Effector memory CD8-positive, alpha-beta T cell (primary cell): ENCODE measurements around the gene SHISA2.

Experiments
- ATAC-seq: fragments of 150-1000 bp; cut with Tn5 transposase; replicated peaks from 2 replicates; pipeline ENCODE4 v1.10.0; 2021; ENCODE audit warnings: mild to moderate bottlenecking, moderate library complexity
- DNase-seq, 3 experiments: peaks; one replicate each; pipeline ENCODE4 v3.0.0; 2021
- H3K27ac Mint-ChIP-seq, 2 donors: one replicate each; pipeline ENCODE4 v1.8.0; 2022; ENCODE audit warnings: mild to moderate bottlenecking in 2 of 2, mixed read lengths in 2 of 2, moderate library complexity in 2 of 2
- H3K27me3 Mint-ChIP-seq, 2 donors: one replicate each; pipeline ENCODE4 v1.8.0; 2022; ENCODE audit warnings: mixed read lengths in 2 of 2
- H3K36me3 Mint-ChIP-seq: one replicate; pipeline ENCODE4 v1.8.0; 2022; ENCODE audit warnings: mild to moderate bottlenecking, moderate library complexity, mixed read lengths; ENCODE audit not compliant: insufficient read depth
- H3K4me1 Mint-ChIP-seq, 2 donors: one replicate each; pipeline ENCODE4 v1.8.0; 2022; ENCODE audit warnings: low read depth in 2 of 2, mixed read lengths in 2 of 2
- H3K4me3 Mint-ChIP-seq, 2 donors: one replicate each; pipeline ENCODE4 v1.8.0; 2022; ENCODE audit warnings: mild to moderate bottlenecking in 2 of 2, mixed read lengths in 2 of 2, moderate library complexity in 2 of 2
- H3K9me3 Mint-ChIP-seq, 2 donors: one replicate each; pipeline ENCODE4 v1.8.0; 2022; ENCODE audit warnings: mixed read lengths in 2 of 2

SHISA2 gene

GRCh38 chr13:26061256-26061655, 9.4 kb upstream of the SHISA2 start:
- DNase-seq (no peak), ATAC-seq (no peak)
- Mint-ChIP-seq H3K4me3 (no peak overlapping the region), H3K4me1 (no peaks in the 10 kb centered on the region), H3K27ac (no peak overlapping the region), H3K36me3 (no peaks in the 10 kb centered on the region), H3K27me3 (peaks cover 22 to 44% of the 10 kb centered on the region in 2 donors), H3K9me3 (no peaks in the 10 kb centered on the region)

- Mint-ChIP-seq H3K9me3 (no peaks in the 10 kb centered on the region), H3K27me3 (peaks cover 17 to 39% of the 10 kb centered on the region in 2 donors), H3K36me3 (no peaks in the 10 kb centered on the region), H3K27ac (no peak overlapping the region), H3K4me1 (no peaks in the 10 kb centered on the region), H3K4me3 (no peak overlapping the region)
- no peak for DNase-seq
- ATAC-seq: no peak
Measured at GRCh38 chr13:26060357-26060756, 8.5 kb upstream of the SHISA2 start.

GRCh38 chr13:26058704-26059103, 6.9 kb upstream of the SHISA2 start:
- Mint-ChIP-seq H3K27ac (no peak overlapping the region), H3K4me1 (no peaks in the 10 kb centered on the region), H3K4me3 (no peak overlapping the region), H3K27me3 (peaks cover 15 to 39% of the 10 kb centered on the region in 2 donors), H3K9me3 (no peaks in the 10 kb centered on the region), H3K36me3 (no peaks in the 10 kb centered on the region)
- ATAC-seq (no peak), DNase-seq (no peak)

- Mint-ChIP-seq H3K4me3 (no peak overlapping the region), H3K4me1 (peaks cover 0 to 4% of the 10 kb centered on the region in 2 donors), H3K36me3 (no peaks in the 10 kb centered on the region), H3K27ac (no peak overlapping the region), H3K9me3 (no peaks in the 10 kb centered on the region), H3K27me3 (peaks cover 37 to 48% of the 10 kb centered on the region in 2 donors)
- ATAC-seq (no peak), DNase-seq (no peak)
Measured at GRCh38 chr13:26054896-26055295, 3.1 kb upstream of the SHISA2 start.

- H3K27me3 Mint-ChIP-seq: peaks cover 49% of the 10 kb centered on the region in 2 donors
- DNase-seq (no peak), ATAC-seq (no peak)
- H3K36me3 Mint-ChIP-seq: no peaks in the 10 kb centered on the region
- no peak overlapping the region for H3K27ac Mint-ChIP-seq
- H3K4me3 Mint-ChIP-seq: no peak overlapping the region
- no peaks in the 10 kb centered on the region for H3K9me3 Mint-ChIP-seq
- H3K4me1 Mint-ChIP-seq: peaks cover 0 to 4% of the 10 kb centered on the region in 2 donors
Measured at GRCh38 chr13:26053418-26053980, 1.7 kb upstream of the SHISA2 start.

- H3K4me1 Mint-ChIP-seq: peaks cover 0 to 4% of the 10 kb centered on the region in 2 donors
- no peak overlapping the region for H3K27ac Mint-ChIP-seq
- H3K27me3 Mint-ChIP-seq: peaks cover 47 to 49% of the 10 kb centered on the region in 2 donors
Measured at GRCh38 chr13:26052337-26052736, 521 bp upstream of the SHISA2 start.

GRCh38 chr13:26051231-26051656, 572 bp downstream of the SHISA2 start:
- Mint-ChIP-seq H3K36me3 (no peaks in the 10 kb centered on the region), H3K4me3 (peak overlapping the region; percentile 46), H3K4me1 (peaks cover 0 to 4% of the 10 kb centered on the region in 2 donors), H3K9me3 (no peaks in the 10 kb centered on the region), H3K27me3 (peaks cover 49 to 54% of the 10 kb centered on the region in 2 donors), H3K27ac (no peak overlapping the region)
- peak; percentile 5 for ATAC-seq
- no peak for DNase-seq

More at GRCh38 chr13:26052337-26052736, 521 bp upstream of the SHISA2 start:
- H3K36me3 Mint-ChIP-seq: no peaks in the 10 kb centered on the region
- H3K9me3 Mint-ChIP-seq: no peaks in the 10 kb centered on the region
- DNase-seq (no peak), ATAC-seq (no peak)
- peak overlapping the region; percentile 45 to 68 for H3K4me3 Mint-ChIP-seq

- Mint-ChIP-seq H3K9me3 (no peaks in the 10 kb centered on the region), H3K36me3 (no peaks in the 10 kb centered on the region), H3K4me3 (peak overlapping the region; percentile 46), H3K27me3 (peaks cover 45 to 54% of the 10 kb centered on the region in 2 donors), H3K27ac (no peak overlapping the region), H3K4me1 (peaks cover 0 to 4% of the 10 kb centered on the region in 2 donors)
- ATAC-seq (no peak), DNase-seq (no peak)
Measured at GRCh38 chr13:26050568-26051230, 1.1 kb downstream of the SHISA2 start.

GRCh38 chr13:26048741-26049140, 3.1 kb downstream of the SHISA2 start:
- DNase-seq: no peak
- Mint-ChIP-seq H3K36me3 (no peaks in the 10 kb centered on the region), H3K9me3 (no peaks in the 10 kb centered on the region), H3K27me3 (peaks cover 45 to 51% of the 10 kb centered on the region in 2 donors), H3K27ac (no peak overlapping the region), H3K4me1 (peaks cover 0 to 4% of the 10 kb centered on the region in 2 donors), H3K4me3 (no peak overlapping the region)
- ATAC-seq: no peak

- Mint-ChIP-seq H3K4me3 (no peak overlapping the region), H3K4me1 (no peaks in the 10 kb centered on the region)
- no peak for DNase-seq
Measured at GRCh38 chr13:26047040-26047439, 4.8 kb downstream of the SHISA2 start.

GRCh38 chr13:26046639-26047038, 5.2 kb downstream of the SHISA2 start:
- Mint-ChIP-seq H3K27me3 (peaks cover 25 to 32% of the 10 kb centered on the region in 2 donors), H3K4me3 (no peak overlapping the region), H3K36me3 (no peaks in the 10 kb centered on the region), H3K4me1 (no peaks in the 10 kb centered on the region), H3K9me3 (no peaks in the 10 kb centered on the region), H3K27ac (no peak overlapping the region)
- no peak for ATAC-seq
- DNase-seq: no peak

More at GRCh38 chr13:26047040-26047439, 4.8 kb downstream of the SHISA2 start:
- no peaks in the 10 kb centered on the region for H3K36me3 Mint-ChIP-seq
- H3K9me3 Mint-ChIP-seq: no peaks in the 10 kb centered on the region
- no peak for ATAC-seq
- peaks cover 28 to 34% of the 10 kb centered on the region in 2 donors for H3K27me3 Mint-ChIP-seq
- no peak overlapping the region for H3K27ac Mint-ChIP-seq

- Mint-ChIP-seq H3K9me3 (no peaks in the 10 kb centered on the region), H3K27ac (no peak overlapping the region), H3K27me3 (peaks cover 30 to 31% of the 10 kb centered on the region in 2 donors), H3K4me1 (no peaks in the 10 kb centered on the region), H3K4me3 (no peak overlapping the region), H3K36me3 (no peaks in the 10 kb centered on the region)
- DNase-seq (no peak), ATAC-seq (no peak)
Measured at GRCh38 chr13:26045142-26045541, 6.7 kb downstream of the SHISA2 start.

- H3K4me3 Mint-ChIP-seq: no peak overlapping the region
- H3K27ac Mint-ChIP-seq: no peak overlapping the region
- DNase-seq: no peak
- H3K9me3 Mint-ChIP-seq: no peaks in the 10 kb centered on the region
- H3K27me3 Mint-ChIP-seq: peaks cover 14 to 17% of the 10 kb centered on the region in 2 donors
- H3K4me1 Mint-ChIP-seq: no peaks in the 10 kb centered on the region
- no peak for ATAC-seq
- H3K36me3 Mint-ChIP-seq: no peaks in the 10 kb centered on the region
Measured at GRCh38 chr13:26042785-26043184, 9.0 kb downstream of the SHISA2 start.

GRCh38 chr13:26041444-26041843, 10.4 kb downstream of the SHISA2 start:
- peaks cover under 1 to 6% of the 10 kb centered on the region in 2 donors for H3K27me3 Mint-ChIP-seq
- H3K36me3 Mint-ChIP-seq: no peaks in the 10 kb centered on the region
- H3K27ac Mint-ChIP-seq: no peak overlapping the region
- ATAC-seq (no peak), DNase-seq (no peak)
- H3K9me3 Mint-ChIP-seq: no peaks in the 10 kb centered on the region
- H3K4me3 Mint-ChIP-seq: no peak overlapping the region
- H3K4me1 Mint-ChIP-seq: no peaks in the 10 kb centered on the region
